ENCODE measurements around the gene WDR26.

Gene WDR26

DNA sequence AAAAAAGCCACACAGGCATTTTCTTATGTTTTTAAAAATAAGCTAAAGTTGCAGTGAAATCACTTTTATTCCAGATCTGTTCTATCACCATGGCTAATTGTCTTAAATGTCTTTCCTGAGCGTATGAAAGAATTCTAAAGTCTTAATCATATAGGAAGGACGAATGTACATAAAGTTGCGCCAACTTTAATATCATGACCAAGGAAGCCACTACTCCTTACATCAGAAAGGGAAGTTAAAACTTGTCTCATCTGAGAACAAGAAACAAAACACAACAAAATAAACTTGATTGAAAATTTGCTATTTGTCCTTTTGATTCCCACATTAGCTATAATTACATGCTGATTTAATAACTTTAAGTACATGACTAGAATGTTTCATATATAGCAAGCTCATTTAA lies 51.4 kb downstream of the WDR26 start:
- TF ChIP-seq BACH2 (CRISPR knock-in tag; IDR thresholded peaks at IDR 0.05; ENCODE audit: borderline replicate concordance) (no peak), CSDC2 (CRISPR knock-in tag; IDR thresholded peaks at IDR 0.05) (no peak), ISL1 (CRISPR knock-in tag; IDR thresholded peaks at IDR 0.05) (no peak), SNAI2 (CRISPR knock-in tag; IDR thresholded peaks at IDR 0.05) (no peak), PPARA (CRISPR knock-in tag; IDR thresholded peaks at IDR 0.05; ENCODE audit: borderline replicate concordance) (no peak)
- TF ChIP-seq, protein P1, sequence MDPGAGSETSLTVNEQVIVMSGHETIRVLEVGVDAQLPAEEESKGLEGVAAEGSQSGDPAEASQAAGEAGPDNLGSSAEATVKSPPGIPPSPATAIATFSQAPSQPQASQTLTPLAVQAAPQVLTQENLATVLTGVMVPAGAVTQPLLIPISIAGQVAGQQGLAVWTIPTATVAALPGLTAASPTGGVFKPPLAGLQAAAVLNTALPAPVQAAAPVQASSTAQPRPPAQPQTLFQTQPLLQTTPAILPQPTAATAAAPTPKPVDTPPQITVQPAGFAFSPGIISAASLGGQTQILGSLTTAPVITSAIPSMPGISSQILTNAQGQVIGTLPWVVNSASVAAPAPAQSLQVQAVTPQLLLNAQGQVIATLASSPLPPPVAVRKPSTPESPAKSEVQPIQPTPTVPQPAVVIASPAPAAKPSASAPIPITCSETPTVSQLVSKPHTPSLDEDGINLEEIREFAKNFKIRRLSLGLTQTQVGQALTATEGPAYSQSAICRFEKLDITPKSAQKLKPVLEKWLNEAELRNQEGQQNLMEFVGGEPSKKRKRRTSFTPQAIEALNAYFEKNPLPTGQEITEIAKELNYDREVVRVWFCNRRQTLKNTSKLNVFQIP (CRISPR knock-in tag; IDR thresholded peaks at IDR 0.05; ENCODE audit: borderline replicate concordance, low read depth) = no peak
- TF ChIP-seq, protein P2, sequence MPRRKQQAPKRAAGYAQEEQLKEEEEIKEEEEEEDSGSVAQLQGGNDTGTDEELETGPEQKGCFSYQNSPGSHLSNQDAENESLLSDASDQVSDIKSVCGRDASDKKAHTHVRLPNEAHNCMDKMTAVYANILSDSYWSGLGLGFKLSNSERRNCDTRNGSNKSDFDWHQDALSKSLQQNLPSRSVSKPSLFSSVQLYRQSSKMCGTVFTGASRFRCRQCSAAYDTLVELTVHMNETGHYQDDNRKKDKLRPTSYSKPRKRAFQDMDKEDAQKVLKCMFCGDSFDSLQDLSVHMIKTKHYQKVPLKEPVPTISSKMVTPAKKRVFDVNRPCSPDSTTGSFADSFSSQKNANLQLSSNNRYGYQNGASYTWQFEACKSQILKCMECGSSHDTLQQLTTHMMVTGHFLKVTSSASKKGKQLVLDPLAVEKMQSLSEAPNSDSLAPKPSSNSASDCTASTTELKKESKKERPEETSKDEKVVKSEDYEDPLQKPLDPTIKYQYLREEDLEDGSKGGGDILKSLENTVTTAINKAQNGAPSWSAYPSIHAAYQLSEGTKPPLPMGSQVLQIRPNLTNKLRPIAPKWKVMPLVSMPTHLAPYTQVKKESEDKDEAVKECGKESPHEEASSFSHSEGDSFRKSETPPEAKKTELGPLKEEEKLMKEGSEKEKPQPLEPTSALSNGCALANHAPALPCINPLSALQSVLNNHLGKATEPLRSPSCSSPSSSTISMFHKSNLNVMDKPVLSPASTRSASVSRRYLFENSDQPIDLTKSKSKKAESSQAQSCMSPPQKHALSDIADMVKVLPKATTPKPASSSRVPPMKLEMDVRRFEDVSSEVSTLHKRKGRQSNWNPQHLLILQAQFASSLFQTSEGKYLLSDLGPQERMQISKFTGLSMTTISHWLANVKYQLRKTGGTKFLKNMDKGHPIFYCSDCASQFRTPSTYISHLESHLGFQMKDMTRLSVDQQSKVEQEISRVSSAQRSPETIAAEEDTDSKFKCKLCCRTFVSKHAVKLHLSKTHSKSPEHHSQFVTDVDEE (CRISPR knock-in tag; IDR thresholded peaks at IDR 0.05) = no peak
- no peak for ATAC-seq

DNA sequence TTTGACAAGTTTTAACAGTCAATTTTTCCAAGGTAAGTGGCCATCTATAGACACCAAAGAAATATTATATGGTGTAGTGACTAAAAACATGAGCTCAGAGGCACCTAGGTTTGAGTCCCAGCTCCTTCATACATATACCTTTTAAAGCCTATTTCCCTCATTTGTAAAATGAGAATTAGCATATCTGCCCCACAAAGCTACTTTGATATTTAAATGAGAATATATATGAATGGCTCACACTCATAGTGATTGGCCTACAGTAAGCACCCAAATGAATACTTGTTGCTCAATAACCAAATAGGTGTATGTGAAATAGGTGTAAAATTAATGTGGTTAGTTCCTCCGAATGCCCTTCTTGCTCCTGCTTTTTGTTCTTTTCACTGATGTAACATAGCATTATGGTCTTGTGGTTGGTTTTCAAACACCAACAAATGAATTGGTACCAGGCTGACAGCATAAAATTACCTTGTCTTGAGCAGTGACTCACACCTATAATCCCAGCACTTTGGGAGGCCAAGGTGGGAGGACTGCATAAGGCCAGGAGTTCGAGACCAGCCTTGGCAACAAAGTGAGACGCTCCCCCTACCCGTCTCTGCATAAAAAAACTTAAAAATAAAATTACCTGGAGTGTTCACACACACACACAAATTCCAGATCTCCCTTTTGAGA lies 52.6 kb downstream of the WDR26 start:
- TF ChIP-seq ZNF565 (CRISPR knock-in tag; conservative IDR thresholded peaks at IDR 0.05; ENCODE audit: low read depth) (no peak), ARNTL (CRISPR knock-in tag; IDR thresholded peaks at IDR 0.05; ENCODE audit: borderline replicate concordance, low read depth) (no peak), OSR1 (CRISPR knock-in tag; IDR thresholded peaks at IDR 0.05) (no peak), ZNF8 (CRISPR knock-in tag; IDR thresholded peaks at IDR 0.05) (no peak), TCF4 (CRISPR knock-in tag; IDR thresholded peaks at IDR 0.05; ENCODE audit: borderline replicate concordance) (no peak), GLIS3 (CRISPR knock-in tag; IDR thresholded peaks at IDR 0.05) (no peak), CSDC2 (CRISPR knock-in tag; IDR thresholded peaks at IDR 0.05) (no peak), ZNF70 (CRISPR knock-in tag; IDR thresholded peaks at IDR 0.05) (no peak), PPARA (CRISPR knock-in tag; IDR thresholded peaks at IDR 0.05; ENCODE audit: borderline replicate concordance) (no peak)
- TF ChIP-seq, protein P3, sequence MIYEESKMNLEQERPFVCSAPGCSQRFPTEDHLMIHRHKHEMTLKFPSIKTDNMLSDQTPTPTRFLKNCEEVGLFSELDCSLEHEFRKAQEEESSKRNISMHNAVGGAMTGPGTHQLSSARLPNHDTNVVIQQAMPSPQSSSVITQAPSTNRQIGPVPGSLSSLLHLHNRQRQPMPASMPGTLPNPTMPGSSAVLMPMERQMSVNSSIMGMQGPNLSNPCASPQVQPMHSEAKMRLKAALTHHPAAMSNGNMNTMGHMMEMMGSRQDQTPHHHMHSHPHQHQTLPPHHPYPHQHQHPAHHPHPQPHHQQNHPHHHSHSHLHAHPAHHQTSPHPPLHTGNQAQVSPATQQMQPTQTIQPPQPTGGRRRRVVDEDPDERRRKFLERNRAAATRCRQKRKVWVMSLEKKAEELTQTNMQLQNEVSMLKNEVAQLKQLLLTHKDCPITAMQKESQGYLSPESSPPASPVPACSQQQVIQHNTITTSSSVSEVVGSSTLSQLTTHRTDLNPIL (CRISPR knock-in tag; IDR thresholded peaks at IDR 0.05; ENCODE audit: low read depth) = no peak
- TF ChIP-seq, protein P1 (CRISPR knock-in tag; IDR thresholded peaks at IDR 0.05; ENCODE audit: borderline replicate concordance, low read depth) = no peak
- no peak for ATAC-seq

DNA sequence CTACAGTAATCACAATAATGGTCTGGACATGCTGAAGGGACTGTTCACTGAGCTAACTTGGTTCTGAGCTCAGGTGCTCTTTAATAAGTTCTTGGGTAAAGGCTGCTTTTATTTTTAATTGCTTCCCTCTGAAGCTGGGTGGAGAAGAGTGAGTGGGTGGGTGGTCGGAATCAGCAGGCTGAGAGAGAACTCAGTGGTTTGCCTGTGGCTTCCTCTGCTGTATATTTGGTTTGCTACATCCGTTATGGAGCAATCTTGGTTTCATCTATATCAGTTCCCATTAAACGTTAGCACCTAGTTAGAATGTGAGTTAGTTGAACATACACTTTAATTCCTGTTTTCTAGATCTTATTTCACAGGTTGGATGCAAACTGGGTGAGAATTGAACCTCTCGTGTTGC lies 54.6 kb downstream of the WDR26 start:
- no peak for ATAC-seq
- TF ChIP-seq ZFP30 (CRISPR knock-in tag; IDR thresholded peaks at IDR 0.05) = no peak
- no peak for TF ChIP-seq GLIS3 (CRISPR knock-in tag; IDR thresholded peaks at IDR 0.05)
- TF ChIP-seq ZNF565 (CRISPR knock-in tag; conservative IDR thresholded peaks at IDR 0.05; ENCODE audit: low read depth) = no peak
- TF ChIP-seq, protein P3 (CRISPR knock-in tag; IDR thresholded peaks at IDR 0.05; ENCODE audit: low read depth) = no peak
- TF ChIP-seq, protein P4, sequence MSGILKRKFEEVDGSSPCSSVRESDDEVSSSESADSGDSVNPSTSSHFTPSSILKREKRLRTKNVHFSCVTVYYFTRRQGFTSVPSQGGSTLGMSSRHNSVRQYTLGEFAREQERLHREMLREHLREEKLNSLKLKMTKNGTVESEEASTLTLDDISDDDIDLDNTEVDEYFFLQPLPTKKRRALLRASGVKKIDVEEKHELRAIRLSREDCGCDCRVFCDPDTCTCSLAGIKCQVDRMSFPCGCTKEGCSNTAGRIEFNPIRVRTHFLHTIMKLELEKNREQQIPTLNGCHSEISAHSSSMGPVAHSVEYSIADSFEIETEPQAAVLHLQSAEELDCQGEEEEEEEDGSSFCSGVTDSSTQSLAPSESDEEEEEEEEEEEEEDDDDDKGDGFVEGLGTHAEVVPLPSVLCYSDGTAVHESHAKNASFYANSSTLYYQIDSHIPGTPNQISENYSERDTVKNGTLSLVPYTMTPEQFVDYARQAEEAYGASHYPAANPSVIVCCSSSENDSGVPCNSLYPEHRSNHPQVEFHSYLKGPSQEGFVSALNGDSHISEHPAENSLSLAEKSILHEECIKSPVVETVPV (CRISPR knock-in tag; IDR thresholded peaks at IDR 0.05) = no peak
- no peak for TF ChIP-seq ZNF70 (CRISPR knock-in tag; IDR thresholded peaks at IDR 0.05)
- no peak for TF ChIP-seq ZNF8 (CRISPR knock-in tag; IDR thresholded peaks at IDR 0.05)

Measured in SK-N-SH treated with all-trans-retinoic acid at 6 μM for 48 hours (cell line).